Thoracic aorta (tissue), 2 donors: ENCODE results near the gene DIP2C. TPM values are rescaled to one million over a fixed set of nuclear protein-coding genes. Genes with fewer than 3 reads are reported as not detected.
A peak's percentile ranks its signal among the peaks of the same experiment; 100 is the strongest.

Source experiments
- ATAC-seq: fragments of 150-250 bp; one replicate; pipeline ENCODE4 v1.8.0; 2017; ENCODE audit warnings: low read depth; ENCODE audit not compliant: insufficient number of reproducible peaks, low FRiP score
- DNase-seq: peaks from one replicate; pipeline ENCODE4 v3.0.0-alpha.2; 2020; ENCODE audit warnings: low spot score
- H3K27ac ChIP-seq, 2 donors: fragments of 200-600 bp; sonication (generic); 1 replicate in 1 of 2; 2 replicates in 1 of 2; pipeline ENCODE4 v1.5.1; 2016; ENCODE audit warnings: mild to moderate bottlenecking in 2 of 2, moderate library complexity in 2 of 2
- H3K27me3 ChIP-seq: fragments of 200-600 bp; sonication (generic); replicated peaks from 2 replicates; pipeline ENCODE4 v1.6.0; 2016; ENCODE audit warnings: mild to moderate bottlenecking; ENCODE audit not compliant: insufficient read depth
- H3K36me3 ChIP-seq: fragments of 200-600 bp; sonication (generic); one replicate; pipeline ENCODE4 v1.5.1; 2016
- H3K4me1 ChIP-seq, 2 donors: fragments of 200-600 bp; sonication (generic); 1 replicate in 1 of 2; 2 replicates in 1 of 2; pipeline versions ENCODE4 v1.5.1 to v1.6.0; 2016; ENCODE audit warnings: low read depth in 2 of 2, mild to moderate bottlenecking in 1 of 2; ENCODE audit not compliant: control insufficient read depth in 1 of 2
- H3K4me3 ChIP-seq: fragments of 200-600 bp; sonication (generic); 2 replicates; pipeline ENCODE4 v1.5.1; 2016; ENCODE audit warnings: mild to moderate bottlenecking
- H3K9me3 ChIP-seq: fragments of 200-600 bp; sonication (generic); 2 replicates; pipeline ENCODE4 v1.5.1; 2016
- total RNA-seq, 2 donors: library from RNA; depleted of rRNA; stranded (reverse); fragments of >200 nt; gene quantifications; one replicate each; pipeline versions ENCODE4 v1.1.0 to v1.2.3, GENCODE V29; 2016
- TF ChIP-seq, protein P1 (sequence below): fragments of 200-600 bp; sonication (generic); IDR thresholded peaks from one replicate; pipeline ENCODE4 v1.5.1; 2019; ENCODE audit warnings: antibody characterized with exemption

The DIP2C gene
- total RNA-seq, 2 donors from 2014 or later: 36.8 to 44.0 TPM

DNA sequence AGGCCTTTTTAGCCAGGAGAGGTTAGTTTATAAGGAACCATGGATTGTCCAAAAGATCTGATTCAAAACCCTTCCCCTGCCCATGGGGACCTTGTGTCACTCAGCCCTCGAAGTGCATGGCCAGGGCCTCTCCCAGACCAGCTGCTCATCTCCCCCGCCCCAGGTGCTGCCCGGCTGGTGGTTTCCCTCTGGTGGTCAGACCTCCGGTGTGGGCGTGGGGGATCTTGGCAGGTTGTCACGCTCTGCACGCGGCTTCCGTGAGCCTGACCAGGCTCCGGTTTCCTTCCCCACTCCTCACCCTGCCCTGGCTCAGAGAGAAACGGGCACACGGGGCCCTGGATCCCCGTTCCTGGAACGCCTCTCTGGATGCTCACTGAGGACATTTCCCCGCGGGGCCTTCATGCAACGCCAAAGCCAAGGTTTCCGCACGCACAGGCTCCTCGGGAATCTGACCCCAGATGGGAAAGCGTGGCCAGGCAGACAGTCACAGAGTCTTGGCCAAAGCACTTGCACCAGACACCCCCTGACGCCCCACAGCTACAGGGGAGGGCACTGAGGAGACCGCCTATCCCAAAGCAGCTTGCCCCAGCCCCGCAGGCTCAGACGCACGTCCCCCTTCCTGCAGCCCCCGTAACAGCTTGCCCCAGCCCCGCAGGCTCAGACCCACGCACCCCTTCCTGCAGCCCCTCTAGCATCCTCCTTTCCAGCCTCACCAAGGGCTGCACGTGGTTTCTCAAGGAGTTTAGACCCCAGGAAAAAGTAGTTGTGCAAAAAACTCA lies 7.8 kb upstream of the DIP2C start:
- no peaks in the 10 kb centered on the region for H3K27me3 ChIP-seq
- no peaks in the 10 kb centered on the region for H3K36me3 ChIP-seq
- no peak overlapping the region for H3K4me3 ChIP-seq
- DNase-seq (no peak), ATAC-seq (no peak)
- H3K4me1 ChIP-seq: no peaks in the 10 kb centered on the region
- no peak overlapping the region for H3K27ac ChIP-seq
- TF ChIP-seq, protein P1, sequence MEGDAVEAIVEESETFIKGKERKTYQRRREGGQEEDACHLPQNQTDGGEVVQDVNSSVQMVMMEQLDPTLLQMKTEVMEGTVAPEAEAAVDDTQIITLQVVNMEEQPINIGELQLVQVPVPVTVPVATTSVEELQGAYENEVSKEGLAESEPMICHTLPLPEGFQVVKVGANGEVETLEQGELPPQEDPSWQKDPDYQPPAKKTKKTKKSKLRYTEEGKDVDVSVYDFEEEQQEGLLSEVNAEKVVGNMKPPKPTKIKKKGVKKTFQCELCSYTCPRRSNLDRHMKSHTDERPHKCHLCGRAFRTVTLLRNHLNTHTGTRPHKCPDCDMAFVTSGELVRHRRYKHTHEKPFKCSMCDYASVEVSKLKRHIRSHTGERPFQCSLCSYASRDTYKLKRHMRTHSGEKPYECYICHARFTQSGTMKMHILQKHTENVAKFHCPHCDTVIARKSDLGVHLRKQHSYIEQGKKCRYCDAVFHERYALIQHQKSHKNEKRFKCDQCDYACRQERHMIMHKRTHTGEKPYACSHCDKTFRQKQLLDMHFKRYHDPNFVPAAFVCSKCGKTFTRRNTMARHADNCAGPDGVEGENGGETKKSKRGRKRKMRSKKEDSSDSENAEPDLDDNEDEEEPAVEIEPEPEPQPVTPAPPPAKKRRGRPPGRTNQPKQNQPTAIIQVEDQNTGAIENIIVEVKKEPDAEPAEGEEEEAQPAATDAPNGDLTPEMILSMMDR: no peak
- H3K9me3 ChIP-seq: no peaks in the 10 kb centered on the region

DNA sequence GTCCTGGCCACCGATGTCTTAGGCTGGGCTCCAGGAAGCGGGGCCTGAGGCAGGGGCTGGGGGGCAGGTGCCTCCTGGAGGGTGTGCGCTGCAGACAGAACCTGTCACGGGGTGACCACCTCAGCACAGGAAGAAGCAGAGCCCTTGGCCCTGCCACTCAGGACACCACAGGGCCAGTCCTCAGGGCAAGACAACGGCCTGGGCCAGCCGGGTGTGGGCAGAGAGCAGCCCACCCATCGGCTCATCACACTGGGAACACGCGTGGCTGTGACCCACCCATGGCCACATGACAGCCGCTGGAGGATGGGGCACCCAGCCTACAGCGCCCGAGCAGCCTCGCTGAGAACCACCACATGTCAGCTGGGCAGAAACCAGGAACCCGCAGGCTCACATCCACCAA lies 5.9 kb upstream of the DIP2C start:
- Histone ChIP-seq H3K4me1 (peaks cover 0 to 3% of the 10 kb centered on the region in 2 donors), H3K27ac (no peak overlapping the region), H3K9me3 (no peaks in the 10 kb centered on the region), H3K4me3 (no peak overlapping the region), H3K27me3 (no peaks in the 10 kb centered on the region), H3K36me3 (no peaks in the 10 kb centered on the region)
- TF ChIP-seq, protein P1: no peak
- no peak for DNase-seq
- no peak for ATAC-seq

DNA sequence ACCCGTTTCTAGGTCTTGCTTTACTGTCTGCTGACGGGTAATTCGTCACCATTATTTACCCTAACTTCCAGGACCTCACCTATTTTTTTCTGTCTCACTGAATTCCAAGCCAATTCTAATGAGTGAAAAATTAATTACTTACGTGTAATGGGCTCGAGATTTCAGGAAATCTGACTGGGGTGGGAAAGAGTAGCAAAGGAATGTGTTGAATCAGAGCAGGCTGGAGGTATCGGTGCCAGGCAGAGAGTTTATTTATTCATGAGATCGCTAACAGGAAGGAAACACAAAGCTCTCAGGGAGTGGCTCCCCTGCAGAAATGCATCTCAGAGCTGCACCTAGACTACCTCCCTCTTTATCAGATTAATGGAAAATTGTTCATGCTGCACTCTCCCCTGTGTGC lies 4.0 kb upstream of the DIP2C start:
- H3K9me3 ChIP-seq: no peaks in the 10 kb centered on the region
- no peaks in the 10 kb centered on the region for H3K27me3 ChIP-seq
- ATAC-seq (no peak), DNase-seq (no peak)
- no peaks in the 10 kb centered on the region for H3K36me3 ChIP-seq
- H3K4me3 ChIP-seq: peak overlapping the region; percentile 23
- peaks cover 0 to 6% of the 10 kb centered on the region in 2 donors for H3K4me1 ChIP-seq
- TF ChIP-seq, protein P1: no peak
- H3K27ac ChIP-seq: no peak overlapping the region

DNA sequence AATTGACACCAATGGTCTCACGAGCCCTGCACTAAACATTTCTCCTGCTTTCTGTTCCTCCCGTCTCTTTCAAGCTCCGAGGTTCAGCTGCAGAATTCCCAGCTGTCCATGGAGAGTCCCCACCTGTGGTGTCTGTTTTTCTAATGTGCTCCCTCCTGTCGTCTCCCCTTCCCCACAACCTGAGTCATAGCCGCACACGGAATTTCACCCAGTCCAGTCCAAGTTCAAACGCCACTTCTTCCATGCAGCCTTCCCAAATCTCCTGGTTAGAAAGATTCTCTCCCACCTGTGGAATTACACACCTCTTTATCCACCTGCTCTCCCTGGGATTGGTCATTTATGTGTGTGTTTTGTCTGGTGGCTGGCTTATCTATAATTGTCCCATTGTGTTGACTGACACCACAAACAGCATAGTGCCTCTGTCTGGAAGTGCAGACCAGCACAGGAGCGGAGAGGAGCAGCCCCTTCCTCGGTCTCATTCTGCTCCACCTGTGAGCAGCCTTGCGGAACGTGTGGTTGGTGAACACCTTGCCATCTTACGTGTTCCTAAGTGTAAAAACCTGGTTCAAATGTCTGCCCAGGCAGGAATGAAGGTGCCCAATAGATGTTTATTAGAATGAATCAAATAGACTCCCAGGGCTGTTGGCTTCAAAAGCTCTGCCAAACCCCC lies 3.3 kb upstream of the DIP2C start:
- Histone ChIP-seq H3K36me3 (no peaks in the 10 kb centered on the region), H3K27me3 (no peaks in the 10 kb centered on the region), H3K4me1 (peaks cover 3 to 11% of the 10 kb centered on the region in 2 donors), H3K9me3 (no peaks in the 10 kb centered on the region), H3K27ac (no peak overlapping the region), H3K4me3 (no peak overlapping the region)
- TF ChIP-seq, protein P1: no peak
- ATAC-seq (no peak), DNase-seq (no peak)

DNA sequence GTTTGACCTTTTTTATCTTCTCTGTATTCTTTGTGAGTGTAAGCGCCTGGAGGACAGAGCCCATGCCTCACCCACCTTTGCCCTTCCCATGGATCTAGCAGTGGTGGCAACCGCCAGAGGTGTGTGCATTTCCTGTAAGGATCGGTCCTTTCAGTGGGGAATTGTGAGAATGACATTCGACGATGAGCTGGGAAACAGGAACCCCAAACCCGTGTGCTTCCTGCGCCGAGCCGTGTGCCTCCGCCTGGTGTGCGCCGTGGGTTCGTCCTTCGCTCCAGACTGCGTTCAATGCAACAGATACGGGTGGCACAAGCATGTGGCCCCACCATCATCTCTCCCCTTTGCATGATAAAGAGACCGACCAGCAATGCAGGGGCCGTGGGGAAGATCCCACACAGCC lies 1.7 kb upstream of the DIP2C start:
- no peak for ATAC-seq
- Histone ChIP-seq H3K9me3 (no peaks in the 10 kb centered on the region), H3K36me3 (no peaks in the 10 kb centered on the region), H3K27me3 (no peaks in the 10 kb centered on the region), H3K27ac (no peak overlapping the region), H3K4me3 (no peak overlapping the region), H3K4me1 (peaks cover 7 to 24% of the 10 kb centered on the region in 2 donors)
- TF ChIP-seq, protein P1: no peak
- no peak for DNase-seq
